Measurements from ENCODE around the gene TSPAN2. TPM values are rescaled to one million over a fixed set of nuclear protein-coding genes. Genes with fewer than 3 reads are reported as not detected.

Gene TSPAN2
- total RNA-seq, 2 experiments from 2014 or later, result 0.25 to 0.36 TPM

DNA sequence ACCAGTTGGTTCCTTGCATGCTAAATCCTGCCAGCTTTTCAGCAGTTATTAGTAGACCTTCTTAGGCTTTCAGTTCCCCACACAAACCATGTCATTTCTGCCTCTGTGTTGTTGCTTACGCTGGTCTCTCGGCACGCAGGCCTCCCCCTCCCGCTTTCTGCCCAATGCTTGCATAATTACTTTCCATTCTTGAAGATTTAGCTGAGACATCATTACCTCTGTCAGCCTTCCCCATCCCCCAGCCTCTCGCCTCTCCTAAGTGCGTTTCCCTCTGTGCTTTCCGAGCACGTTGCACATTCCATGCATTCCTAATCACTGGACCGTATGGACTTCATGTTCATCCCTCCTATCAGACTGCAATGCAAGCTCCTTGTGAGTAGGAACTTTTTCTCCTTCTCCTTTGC, 32.9 kb downstream of the TSPAN2 start:
- POLR2A ChIA-PET, result no interaction called here
- Histone ChIP-seq H3K79me2 (ENCODE audit: insufficient read depth, low read depth, low read length) (no peaks in the 10 kb centered on the region), H3K9me2 (ENCODE audit: insufficient read depth, low read length) (no peaks in the 10 kb centered on the region), H3K9me3 (ENCODE audit: low read length) (no peaks in the 10 kb centered on the region), H3K4me2 (ENCODE audit: low read length) (no peak overlapping the region), H3K36me3 (ENCODE audit: insufficient read depth, low read length) (no peaks in the 10 kb centered on the region), H3K4me1 (ENCODE audit: insufficient read depth, low read length, poor library complexity, severe bottlenecking) (no peaks in the 10 kb centered on the region), H3K4me3 (ENCODE audit: low read depth, low read length, poor library complexity, severe bottlenecking) (no peak overlapping the region), H3K27ac (ENCODE audit: low read depth, low read length, poor library complexity, severe bottlenecking) (no peak overlapping the region), H4K20me1 (ENCODE audit: insufficient read depth, low read length) (no peaks in the 10 kb centered on the region), H2AFZ (ENCODE audit: low read length) (no peak overlapping the region)
- CTCF ChIA-PET (ENCODE audit: unreplicated experiment), result no interaction called here
- BruUV-seq (replicated peaks), result no TSS peak
- no peak for DNase-seq (ENCODE audit: low spot score)
- intact Hi-C loops (cut with micrococcal nuclease; ENCODE audit: unreplicated experiment), result no loop called here
- TF ChIP-seq, protein P1, sequence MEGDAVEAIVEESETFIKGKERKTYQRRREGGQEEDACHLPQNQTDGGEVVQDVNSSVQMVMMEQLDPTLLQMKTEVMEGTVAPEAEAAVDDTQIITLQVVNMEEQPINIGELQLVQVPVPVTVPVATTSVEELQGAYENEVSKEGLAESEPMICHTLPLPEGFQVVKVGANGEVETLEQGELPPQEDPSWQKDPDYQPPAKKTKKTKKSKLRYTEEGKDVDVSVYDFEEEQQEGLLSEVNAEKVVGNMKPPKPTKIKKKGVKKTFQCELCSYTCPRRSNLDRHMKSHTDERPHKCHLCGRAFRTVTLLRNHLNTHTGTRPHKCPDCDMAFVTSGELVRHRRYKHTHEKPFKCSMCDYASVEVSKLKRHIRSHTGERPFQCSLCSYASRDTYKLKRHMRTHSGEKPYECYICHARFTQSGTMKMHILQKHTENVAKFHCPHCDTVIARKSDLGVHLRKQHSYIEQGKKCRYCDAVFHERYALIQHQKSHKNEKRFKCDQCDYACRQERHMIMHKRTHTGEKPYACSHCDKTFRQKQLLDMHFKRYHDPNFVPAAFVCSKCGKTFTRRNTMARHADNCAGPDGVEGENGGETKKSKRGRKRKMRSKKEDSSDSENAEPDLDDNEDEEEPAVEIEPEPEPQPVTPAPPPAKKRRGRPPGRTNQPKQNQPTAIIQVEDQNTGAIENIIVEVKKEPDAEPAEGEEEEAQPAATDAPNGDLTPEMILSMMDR (conservative IDR thresholded peaks at IDR 0.05; ENCODE audit: low read length), result no peak
- no peak for TF ChIP-seq EZH2phosphoT487 (IDR thresholded peaks at IDR 0.05; ENCODE audit: borderline replicate concordance, low read depth, low read length)

DNA sequence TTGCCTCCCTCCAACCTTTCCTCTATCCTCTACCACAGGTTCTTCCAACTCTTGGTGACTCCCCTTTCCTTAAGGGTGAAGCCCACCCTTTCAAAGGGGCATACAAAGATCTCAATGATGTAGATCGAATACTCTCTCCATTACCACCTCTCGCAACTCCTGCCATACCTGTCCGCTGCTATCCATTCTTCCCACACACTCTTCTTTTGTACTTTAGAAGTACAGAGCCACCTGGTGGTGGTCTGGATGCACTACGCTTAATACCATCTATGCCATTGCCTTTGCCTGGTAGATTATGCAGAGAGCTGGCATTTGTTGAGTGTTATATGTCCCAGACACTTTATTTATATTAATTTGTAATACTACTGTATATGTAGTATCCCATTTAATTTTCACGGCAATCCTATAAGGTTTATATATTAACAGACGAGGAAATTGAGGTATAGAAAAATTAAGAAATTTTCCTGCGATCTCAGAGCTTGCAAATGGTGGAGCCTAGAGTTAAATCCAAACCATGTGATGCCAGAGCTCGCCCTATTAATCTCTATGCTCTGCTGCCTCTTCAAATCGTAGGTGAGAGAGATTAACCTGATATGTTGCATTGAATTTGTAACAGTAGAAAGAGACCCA, 36.7 kb downstream of the TSPAN2 start:
- H2AFZ ChIP-seq (ENCODE audit: low read length), result no peak overlapping the region
- H3K9me2 ChIP-seq (ENCODE audit: insufficient read depth, low read length), result no peaks in the 10 kb centered on the region
- no peaks in the 10 kb centered on the region for H3K4me1 ChIP-seq (ENCODE audit: insufficient read depth, low read length, poor library complexity, severe bottlenecking)
- no peak overlapping the region for H3K27ac ChIP-seq (ENCODE audit: low read depth, low read length, poor library complexity, severe bottlenecking)
- intact Hi-C loops (cut with micrococcal nuclease; ENCODE audit: unreplicated experiment), result loop anchor here (2.0 kb wide), 1 partner anchor 60 kb away; no protein-coding TSS in a partner anchor
- H3K9me3 ChIP-seq (ENCODE audit: low read length), result no peaks in the 10 kb centered on the region
- no peaks in the 10 kb centered on the region for H4K20me1 ChIP-seq (ENCODE audit: insufficient read depth, low read length)
- H3K4me2 ChIP-seq (ENCODE audit: low read length), result no peak overlapping the region
- H3K36me3 ChIP-seq (ENCODE audit: insufficient read depth, low read length), result no peaks in the 10 kb centered on the region
- TF ChIP-seq, protein P1 (conservative IDR thresholded peaks at IDR 0.05; ENCODE audit: low read length), result peak; percentile 94
- TF ChIP-seq EZH2phosphoT487 (IDR thresholded peaks at IDR 0.05; ENCODE audit: borderline replicate concordance, low read depth, low read length), result no peak
- H3K79me2 ChIP-seq (ENCODE audit: insufficient read depth, low read depth, low read length), result no peaks in the 10 kb centered on the region
- peak; percentile 65 for DNase-seq (ENCODE audit: low spot score)
- BruUV-seq (replicated peaks), result no TSS peak
- CTCF ChIA-PET (ENCODE audit: unreplicated experiment), result no interaction called here
- POLR2A ChIA-PET, result interaction anchor here (0.6 to 1.2 kb wide), 2 partner anchors 29 to 64 kb away, joined by 3 read pairs; no protein-coding TSS in a partner anchor
- H3K4me3 ChIP-seq (ENCODE audit: low read depth, low read length, poor library complexity, severe bottlenecking), result no peak overlapping the region

DNA sequence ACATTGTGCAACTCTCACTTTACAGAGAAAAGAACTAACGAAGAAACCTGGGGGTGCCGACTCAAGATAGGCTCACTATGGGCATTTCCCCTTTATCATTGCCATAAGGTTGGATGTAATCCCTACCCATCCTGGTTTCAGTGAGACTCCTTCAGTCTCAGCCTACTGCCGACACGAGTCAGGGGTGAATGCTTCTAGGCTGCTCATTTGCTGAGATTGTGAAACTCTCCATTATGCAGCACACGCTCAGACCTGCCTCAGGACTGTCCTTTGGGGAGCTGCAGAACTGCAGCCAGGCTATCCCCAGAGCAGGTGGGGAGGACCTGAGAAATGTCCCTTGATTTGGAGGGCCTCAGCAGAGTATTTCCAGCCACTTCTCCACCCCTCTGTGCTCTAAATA, 37.5 kb downstream of the TSPAN2 start:
- ChIA-PET CTCF (ENCODE audit: unreplicated experiment) (no interaction called here), POLR2A (interaction anchor here (1.2 kb wide), 1 partner anchor 30 kb away, joined by 3 read pairs; no protein-coding TSS in a partner anchor)
- H4K20me1 ChIP-seq (ENCODE audit: insufficient read depth, low read length), result no peaks in the 10 kb centered on the region
- TF ChIP-seq, protein P1 (conservative IDR thresholded peaks at IDR 0.05; ENCODE audit: low read length), result no peak
- no peak for TF ChIP-seq EZH2phosphoT487 (IDR thresholded peaks at IDR 0.05; ENCODE audit: borderline replicate concordance, low read depth, low read length)
- no peak overlapping the region for H3K4me3 ChIP-seq (ENCODE audit: low read depth, low read length, poor library complexity, severe bottlenecking)
- no peak overlapping the region for H3K4me2 ChIP-seq (ENCODE audit: low read length)
- no peaks in the 10 kb centered on the region for H3K9me3 ChIP-seq (ENCODE audit: low read length)
- H3K9me2 ChIP-seq (ENCODE audit: insufficient read depth, low read length), result no peaks in the 10 kb centered on the region
- H3K27ac ChIP-seq (ENCODE audit: low read depth, low read length, poor library complexity, severe bottlenecking), result no peak overlapping the region
- no peaks in the 10 kb centered on the region for H3K4me1 ChIP-seq (ENCODE audit: insufficient read depth, low read length, poor library complexity, severe bottlenecking)
- DNase-seq (ENCODE audit: low spot score), result no peak
- no peaks in the 10 kb centered on the region for H3K36me3 ChIP-seq (ENCODE audit: insufficient read depth, low read length)
- H3K79me2 ChIP-seq (ENCODE audit: insufficient read depth, low read depth, low read length), result no peaks in the 10 kb centered on the region
- BruUV-seq (replicated peaks), result no TSS peak
- no peak overlapping the region for H2AFZ ChIP-seq (ENCODE audit: low read length)
- intact Hi-C loops (cut with micrococcal nuclease; ENCODE audit: unreplicated experiment), result loop anchor here (2.0 kb wide), 1 partner anchor 61 kb away; no protein-coding TSS in a partner anchor

Data from OCI-LY7 (cell line).